AG10803 (cell line): Measurements from ENCODE around the gene GREM2.

Experiments
- DNase-seq: peaks from one replicate; pipeline ENCODE4 v3.0.0; 2010; ENCODE audit warnings: low read depth
- H3K4me3 ChIP-seq: 2 replicates; pipeline ENCODE4 v1.5.1; 2011; ENCODE audit warnings: mild to moderate bottlenecking, low read length, control low read depth
- TF ChIP-seq, protein P1 (sequence below): conservative IDR thresholded peaks from 2 replicates; pipeline ENCODE4 v1.5.1; 2011; ENCODE audit warnings: mild to moderate bottlenecking, low read length, control low read depth, inconsistent platforms

The GREM2 gene

DNA sequence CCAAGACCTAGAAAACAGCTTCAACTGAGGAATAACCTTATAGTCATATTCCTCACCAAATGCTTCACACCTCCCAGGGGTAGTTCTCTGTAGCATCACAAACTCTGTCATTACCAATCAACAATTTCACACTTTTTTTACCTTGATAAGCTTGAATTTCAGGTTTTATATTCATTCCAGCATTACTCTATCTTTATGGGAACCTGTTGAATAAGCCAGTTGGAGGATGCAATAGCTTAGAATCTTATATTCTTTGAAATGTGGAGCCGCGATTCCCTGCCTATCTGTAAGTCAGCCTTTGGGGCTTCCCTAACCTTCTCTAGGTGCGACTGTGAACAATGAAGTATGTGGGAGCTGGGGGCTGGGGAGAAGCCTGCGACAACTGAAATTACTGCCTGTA, 145.4 kb downstream of the GREM2 start:
- TF ChIP-seq, protein P1, sequence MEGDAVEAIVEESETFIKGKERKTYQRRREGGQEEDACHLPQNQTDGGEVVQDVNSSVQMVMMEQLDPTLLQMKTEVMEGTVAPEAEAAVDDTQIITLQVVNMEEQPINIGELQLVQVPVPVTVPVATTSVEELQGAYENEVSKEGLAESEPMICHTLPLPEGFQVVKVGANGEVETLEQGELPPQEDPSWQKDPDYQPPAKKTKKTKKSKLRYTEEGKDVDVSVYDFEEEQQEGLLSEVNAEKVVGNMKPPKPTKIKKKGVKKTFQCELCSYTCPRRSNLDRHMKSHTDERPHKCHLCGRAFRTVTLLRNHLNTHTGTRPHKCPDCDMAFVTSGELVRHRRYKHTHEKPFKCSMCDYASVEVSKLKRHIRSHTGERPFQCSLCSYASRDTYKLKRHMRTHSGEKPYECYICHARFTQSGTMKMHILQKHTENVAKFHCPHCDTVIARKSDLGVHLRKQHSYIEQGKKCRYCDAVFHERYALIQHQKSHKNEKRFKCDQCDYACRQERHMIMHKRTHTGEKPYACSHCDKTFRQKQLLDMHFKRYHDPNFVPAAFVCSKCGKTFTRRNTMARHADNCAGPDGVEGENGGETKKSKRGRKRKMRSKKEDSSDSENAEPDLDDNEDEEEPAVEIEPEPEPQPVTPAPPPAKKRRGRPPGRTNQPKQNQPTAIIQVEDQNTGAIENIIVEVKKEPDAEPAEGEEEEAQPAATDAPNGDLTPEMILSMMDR: no peak
- H3K4me3 ChIP-seq: no peak overlapping the region
- DNase-seq: no peak

DNA sequence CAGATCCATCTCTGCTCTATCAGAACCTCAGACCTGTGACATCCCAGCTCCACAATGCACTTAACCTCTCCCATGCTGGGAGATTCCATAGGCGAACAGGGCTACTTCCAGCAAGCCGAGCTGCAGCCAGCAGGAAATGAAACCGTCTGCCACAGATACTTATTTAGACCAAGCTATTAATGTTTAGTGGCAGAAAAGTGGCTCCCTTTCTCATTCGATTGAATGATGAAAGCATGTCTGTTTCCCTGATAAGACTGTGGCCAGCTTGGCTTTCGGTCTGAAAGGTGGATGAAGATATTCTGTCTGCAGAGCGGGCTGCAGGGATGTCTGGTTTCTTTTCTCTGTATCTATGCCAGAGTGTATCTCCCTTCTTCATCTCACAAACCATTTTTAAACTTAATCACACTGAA, 146.4 kb downstream of the GREM2 start:
- TF ChIP-seq, protein P1: no peak
- no peak overlapping the region for H3K4me3 ChIP-seq
- DNase-seq: no peak

DNA sequence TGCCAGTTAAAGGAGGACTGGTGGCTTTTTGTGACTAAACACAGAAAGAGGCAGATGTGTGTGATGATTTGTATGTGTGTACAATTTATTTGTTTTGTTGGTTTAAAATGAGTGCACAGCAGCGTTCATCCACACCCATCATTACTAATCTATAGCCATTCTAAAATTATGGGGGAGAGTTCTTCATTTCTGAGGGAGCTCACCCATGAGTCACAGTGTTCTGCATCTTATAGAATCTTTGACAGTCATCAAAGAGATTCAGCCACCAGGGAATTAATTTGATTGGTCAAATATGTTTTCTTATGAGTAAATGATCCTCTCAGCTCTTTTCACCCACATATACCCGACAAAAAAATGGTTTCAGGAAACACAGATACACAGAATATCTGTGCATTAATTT, 147.9 kb downstream of the GREM2 start:
- TF ChIP-seq, protein P1: no peak
- no peak overlapping the region for H3K4me3 ChIP-seq
- DNase-seq: no peak

- no peak overlapping the region for H3K4me3 ChIP-seq
- TF ChIP-seq, protein P1: no peak
- DNase-seq: peak; percentile 33
Observed at GRCh38 chr1:240462766-240463395, 149.1 kb downstream of the GREM2 start.

DNA sequence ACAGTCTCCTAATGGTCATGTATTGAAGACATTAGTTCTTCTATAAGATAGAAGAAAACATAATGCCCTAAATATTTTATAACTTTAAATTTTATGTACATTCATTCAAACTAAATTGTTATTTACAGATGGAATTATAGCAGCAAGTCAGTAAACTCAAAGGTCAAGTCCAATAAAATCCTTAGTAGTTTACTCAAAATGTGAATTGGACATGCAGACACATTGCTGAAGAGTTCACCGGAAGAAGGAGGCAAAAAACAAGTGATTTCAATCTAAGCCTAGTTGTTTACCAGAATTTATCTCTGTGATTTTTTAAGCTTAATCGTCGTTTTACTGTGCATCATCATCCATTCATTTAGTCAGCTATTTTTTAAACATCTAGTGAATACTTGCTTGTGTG, 149.7 kb downstream of the GREM2 start:
- H3K4me3 ChIP-seq: no peak overlapping the region
- TF ChIP-seq, protein P1: no peak
- no peak for DNase-seq

DNA sequence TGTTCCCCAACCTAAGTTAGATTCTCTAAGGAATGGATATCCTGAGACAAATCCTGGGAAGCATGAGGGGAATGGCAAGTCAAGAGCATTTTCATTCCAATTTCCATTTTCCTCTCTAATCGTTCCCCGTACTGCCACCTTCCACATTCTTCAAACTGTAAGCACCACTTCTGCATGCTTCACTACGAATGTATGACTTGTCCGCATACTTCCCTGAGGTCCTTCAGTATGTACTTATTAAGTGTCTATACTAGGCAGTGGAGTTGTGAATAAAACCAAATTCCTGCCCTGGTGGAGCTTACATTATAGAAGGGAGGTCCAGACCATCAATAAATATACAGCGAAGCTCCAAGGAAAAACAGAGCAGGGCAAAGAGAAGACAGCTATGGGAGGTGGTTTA, 154.8 kb downstream of the GREM2 start:
- H3K4me3 ChIP-seq: no peak overlapping the region
- TF ChIP-seq, protein P1: no peak
- DNase-seq: no peak

DNA sequence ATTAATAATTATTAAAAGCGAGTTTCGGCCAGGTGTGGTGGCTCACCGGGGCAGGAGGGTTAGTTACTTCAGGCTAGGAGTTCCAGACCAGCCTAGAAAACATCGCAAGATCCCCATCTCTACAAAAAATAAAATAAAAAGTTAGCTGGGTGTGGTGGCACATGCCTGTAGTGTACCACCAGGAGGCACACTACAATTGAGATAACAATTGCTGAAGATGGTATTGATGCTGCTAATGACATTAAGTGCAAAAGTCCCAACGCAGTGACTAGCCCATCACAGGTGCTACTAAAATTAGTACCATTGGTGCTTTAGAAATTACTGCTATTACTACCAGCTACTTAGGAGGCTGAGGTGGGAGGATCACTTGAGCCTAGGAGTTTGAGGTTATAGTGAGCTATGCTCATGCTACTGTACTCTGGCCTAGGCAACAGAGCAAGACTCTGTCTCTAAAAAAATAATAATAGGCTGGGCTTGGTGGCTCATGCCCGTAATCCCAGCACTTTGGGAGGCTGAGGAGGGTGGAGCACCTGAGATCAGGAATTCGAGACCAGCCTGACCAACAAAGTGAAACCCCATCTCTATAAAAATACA, 156.6 kb downstream of the GREM2 start:
- DNase-seq: peak; percentile 15
- TF ChIP-seq, protein P1: peak; percentile 56
- H3K4me3 ChIP-seq: no peak overlapping the region
